HL-60/S4 (cell line): ENCODE measurements around the gene SCAMP4.

Source experiments
- in situ Hi-C: fragments of 300-500 bp; cut with MboI; formaldehyde crosslinking; loops from 2 replicates; pipeline ENCODE4 v1.14.3; 2022; ENCODE audit warnings: low sequenced_read_pairs

Gene SCAMP4, protein sequence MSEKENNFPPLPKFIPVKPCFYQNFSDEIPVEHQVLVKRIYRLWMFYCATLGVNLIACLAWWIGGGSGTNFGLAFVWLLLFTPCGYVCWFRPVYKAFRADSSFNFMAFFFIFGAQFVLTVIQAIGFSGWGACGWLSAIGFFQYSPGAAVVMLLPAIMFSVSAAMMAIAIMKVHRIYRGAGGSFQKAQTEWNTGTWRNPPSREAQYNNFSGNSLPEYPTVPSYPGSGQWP

DNA sequence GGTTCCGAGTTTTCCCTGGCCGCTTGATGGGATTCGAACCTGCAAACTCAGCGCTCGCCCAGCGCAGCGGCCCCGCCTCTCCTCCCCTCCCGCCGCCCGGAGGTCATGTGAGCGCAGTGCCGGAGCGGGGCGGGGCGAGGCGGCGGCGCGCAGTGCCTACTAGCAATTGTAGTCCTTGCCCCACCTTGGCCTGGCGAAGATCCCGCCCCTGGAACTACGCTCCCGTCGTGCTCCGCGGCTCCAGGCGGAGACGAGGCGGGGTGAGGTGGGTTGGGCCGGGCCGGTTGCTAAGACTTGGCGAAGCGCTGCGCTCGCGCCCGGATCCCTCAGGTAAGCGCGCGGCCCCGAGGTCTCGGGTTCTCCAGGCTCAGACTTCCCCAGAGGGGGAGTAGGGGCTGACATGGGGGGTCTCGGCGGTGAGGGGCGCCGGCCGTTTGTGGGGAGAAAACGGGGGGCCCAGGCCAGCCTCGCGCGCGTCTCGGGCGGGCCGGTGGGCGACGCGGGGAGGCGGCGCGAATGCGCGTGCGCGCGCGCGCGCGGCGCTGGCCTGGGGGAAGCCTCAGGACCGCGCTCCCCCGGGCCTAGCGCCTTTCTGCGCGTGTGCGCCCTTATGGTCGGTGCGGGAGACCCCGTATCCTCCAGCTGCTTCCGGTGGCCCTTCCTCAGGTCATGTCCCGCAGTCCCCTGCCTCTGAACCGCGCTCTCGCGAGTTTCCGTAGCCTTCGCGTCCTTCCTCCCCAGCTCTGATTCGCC lies at the start of gene SCAMP4, which contains the start of gene ADAT3:
Gene SCAMP4, plus strand, starts transcription at position 290 of the 753 bp plus-strand sequence. CDS start 9,621 bp downstream, outside the sequence.
Gene ADAT3, plus strand, starts transcription at position 290 of the 753 bp plus-strand sequence. CDS start 6,649 bp downstream, outside the sequence.
- in situ Hi-C loops, result no loop called here

DNA sequence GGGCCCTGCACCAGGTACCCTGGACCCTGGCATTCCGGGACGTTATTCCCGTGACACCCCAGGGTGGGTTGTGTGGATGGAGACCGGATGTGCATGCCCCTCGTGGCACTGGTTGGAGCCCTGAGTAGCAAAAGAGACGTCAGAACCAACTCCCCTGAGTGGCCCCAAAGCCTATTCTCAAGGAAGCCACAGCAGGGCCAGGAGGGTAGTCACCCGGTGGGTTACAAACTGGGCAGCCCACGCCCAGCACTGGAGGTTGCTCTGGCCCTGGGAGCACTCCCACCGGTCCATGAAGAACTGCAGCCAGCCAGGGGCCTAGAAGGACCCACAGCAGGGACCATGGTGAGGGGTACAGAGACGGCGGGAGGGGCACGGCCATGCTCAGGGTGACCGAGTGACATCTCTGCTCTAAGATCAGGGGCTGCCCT lies 49.4 kb upstream of the SCAMP4 start:
- in situ Hi-C loops, result no loop called here

DNA sequence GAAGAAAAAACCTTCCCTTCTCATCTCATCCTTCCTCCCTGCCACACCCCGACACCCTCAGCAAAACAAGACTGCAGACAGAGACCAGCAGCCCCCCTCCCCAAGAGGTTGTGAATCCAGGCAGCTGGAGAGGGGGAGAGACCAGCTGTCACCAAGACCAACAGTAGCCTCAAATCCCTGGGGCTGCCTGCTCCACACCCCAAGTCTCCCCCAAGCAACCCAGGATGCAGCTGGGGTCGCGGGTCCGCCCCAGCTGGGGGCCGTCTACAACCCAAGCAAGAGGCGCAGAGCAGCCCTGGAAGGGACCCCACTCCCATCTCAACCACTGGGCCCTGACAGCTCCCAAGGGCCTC lies 48.9 kb upstream of the SCAMP4 start:
- in situ Hi-C loops, result no loop called here

DNA sequence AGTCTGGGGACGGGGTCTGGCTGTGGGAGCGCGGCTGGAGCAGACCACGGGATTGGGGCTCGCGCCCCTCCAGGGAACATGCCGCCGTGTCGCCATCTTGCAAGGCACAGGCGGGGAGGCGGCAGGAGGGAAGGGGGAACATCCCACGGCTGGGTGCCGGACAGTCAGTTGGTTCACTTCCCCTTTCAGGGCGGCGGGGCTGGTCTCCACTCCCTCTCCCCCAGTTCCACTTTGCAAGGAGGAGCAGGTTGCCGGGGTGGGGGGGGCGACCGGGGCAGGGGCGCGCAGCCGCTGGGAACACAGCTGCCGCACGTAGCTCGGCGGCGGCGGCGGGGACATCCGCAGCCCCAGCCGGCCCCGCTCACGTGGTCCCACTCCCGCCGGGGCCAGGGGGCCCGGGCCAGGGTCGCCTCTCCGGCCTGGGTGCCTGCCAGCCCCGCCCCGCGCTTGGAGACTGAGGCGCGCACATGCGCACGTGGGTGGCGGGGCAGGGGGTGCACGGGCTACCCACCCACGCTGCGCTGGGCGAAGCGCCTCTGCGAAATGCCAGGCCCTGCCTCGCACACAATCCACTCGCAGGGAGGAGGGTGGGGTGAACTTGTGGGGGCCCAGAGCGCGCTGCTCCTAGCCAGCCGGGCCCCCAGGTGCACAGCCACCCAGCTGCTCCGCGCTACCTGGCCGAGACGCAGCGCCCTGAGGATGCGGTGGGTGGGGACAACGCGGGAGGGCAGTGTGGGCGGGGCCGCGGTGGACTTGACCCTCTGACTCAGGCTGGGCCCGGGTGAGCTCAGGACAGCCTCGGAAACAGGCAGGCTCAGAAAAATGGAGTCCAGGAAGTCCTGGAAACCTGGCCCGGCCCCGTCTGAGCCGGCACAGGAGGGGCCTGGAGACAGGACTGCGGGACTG lies 48.2 kb upstream of the SCAMP4 start:
- in situ Hi-C loops, result no loop called here

DNA sequence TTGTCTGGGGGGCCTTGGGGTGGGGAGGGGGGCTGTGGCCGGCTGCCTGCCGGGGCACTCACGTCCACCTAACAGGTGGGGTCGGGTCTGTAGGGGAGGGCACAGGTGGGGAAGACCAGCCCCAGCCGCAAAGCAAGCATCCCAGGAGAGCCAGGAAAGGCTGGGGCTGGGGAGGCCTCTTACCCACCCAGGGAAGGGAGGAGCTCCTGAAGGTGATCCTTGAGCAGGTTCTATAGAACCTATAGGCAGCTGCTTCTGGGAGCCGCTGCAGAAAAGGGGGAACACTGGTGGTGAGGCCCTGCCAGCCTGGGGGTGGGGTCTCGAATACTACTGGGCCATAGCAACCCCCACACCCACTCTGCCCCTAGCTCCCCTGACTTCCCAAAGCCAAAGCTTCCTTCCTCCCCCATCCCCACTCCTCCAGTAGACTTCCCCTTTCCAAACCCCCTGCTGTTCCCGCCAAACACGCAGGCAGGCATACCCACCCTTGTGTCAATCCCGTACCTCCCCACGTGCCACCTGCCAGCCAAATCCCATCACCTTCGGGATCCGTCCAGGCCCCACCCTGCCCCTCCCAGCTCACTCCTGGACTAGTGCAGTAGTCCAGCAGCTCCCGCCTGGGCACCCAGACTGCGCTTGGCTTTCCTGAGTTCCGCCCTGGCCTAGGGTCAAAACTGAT lies 47.4 kb upstream of the SCAMP4 start:
- in situ Hi-C loops, result no loop called here

DNA sequence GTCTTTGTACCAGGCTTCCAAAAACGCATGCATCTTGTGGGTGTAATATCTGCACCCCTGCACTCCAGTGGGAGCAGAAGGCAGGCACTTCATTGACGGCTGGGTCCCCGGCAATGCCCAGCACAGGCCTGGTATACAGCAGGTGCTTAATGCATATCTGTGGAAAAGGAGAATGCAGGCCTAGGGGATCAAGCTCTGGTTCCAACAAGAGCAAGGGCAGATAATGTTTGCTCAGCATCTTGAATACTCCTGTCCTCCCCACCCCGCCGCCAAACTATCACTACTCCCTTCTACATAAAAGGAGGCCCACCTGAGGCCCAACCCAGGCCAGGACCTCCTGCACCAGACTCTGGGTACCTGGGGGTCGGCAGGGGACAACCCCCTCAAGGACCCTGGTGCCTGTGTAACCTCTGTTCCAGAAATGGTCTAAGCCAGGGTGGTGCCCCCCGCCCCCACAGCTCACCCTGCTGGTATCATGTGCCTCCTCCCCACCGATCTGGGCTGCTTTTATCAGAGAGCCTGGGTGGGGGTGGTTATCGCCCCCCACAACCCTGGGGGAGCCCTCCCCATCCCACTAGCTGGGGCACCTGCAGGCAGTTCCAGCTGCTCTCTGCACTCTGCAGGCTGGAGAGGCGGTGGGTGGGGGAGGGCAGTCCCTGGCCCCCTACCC lies 46.7 kb upstream of the SCAMP4 start:
- in situ Hi-C loops, result no loop called here

DNA sequence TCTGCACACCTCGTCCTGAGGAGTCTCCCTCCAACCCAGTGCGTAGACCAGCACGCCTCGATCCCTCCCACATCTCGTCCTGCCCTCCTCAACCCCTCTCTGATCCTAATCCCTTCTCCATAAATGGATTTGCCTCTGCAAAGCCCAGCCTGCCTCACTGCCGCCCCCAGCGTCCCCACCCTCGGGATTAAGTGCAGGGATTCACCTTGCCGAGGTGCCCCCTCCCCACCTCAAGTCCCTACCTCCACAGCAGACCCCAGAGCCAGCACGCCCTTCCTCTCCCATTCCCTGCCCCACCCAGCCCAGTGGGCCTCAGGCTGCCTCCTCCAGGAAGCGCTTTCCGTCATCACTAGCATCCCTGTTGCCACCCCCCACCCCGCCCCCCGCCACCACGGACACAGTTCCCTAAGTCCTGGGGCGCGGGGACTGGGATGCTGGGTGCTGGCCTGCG lies 45.8 kb upstream of the SCAMP4 start:
- in situ Hi-C loops, result no loop called here

DNA sequence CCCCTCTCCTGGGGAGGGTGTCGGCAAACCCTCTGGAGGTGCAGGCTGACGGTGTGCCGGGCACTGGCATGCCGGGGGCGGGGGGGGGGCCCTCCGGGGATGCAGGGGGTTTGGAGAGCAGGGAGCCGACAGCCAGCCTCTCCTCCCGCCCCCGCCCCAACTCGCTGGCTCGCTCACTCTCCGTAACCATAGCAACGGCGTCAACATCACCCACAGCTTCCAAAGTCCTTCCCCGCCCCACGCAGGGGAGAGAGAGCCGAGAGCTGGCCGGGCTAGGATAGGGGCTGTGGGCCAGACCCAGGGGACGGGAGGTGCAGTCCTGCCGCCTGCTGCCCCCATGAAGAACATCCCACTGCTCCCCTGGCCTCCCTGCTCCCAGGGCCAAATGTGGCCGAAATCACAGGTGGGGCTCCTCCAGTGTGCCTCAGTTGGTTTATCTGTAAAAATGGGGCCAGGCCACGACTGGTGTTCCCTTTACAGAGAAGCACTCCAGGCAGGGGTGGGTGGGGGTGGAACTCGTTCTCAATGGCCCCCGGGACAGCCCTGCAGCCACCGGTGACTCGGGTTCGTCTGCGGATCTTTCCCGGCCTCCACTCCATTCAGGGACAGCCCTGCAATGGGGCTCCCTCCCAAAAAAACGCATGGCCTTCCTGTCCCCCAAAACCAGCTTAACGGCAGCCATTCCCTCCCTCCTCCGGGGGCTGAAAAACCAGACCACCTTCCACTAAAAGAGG lies 45.0 kb upstream of the SCAMP4 start:
- in situ Hi-C loops, result no loop called here

DNA sequence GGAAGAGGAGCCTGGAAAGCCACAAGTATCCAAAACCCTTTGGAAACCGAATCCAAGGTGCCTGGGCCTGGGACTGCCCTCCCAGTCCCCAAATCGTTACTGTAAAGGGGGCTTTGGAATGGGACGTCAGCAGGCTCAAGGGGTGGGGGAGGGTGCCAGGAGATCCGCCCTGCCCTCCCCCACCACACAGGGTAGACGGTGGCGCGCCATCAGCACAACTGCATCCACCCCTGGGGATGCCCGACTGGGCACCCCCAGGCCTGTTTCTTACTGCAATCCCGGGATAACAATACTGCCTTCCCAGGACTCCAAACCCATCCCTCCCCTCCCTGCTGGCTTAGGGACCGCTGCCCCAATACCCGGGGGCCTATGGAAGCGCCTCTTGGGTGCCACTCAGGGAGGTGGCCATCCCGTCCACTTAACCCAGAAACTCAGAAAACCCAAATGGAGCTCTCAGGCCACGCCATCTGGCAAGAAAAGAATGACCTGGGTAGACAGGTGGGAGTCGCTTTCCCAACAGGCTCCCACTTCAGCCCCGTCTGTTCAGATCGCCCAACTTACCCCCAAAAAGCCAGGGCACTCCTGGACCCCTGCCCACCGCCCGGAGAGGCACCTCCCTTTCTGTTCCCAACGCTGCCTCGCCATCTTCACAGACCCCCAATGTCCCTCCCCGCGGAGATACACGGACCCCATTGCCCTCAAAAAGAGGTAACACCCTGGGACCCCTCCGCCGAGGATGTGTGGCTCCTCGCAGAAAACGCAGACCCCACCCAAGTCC lies 44.2 kb upstream of the SCAMP4 start:
- in situ Hi-C loops, result no loop called here

DNA sequence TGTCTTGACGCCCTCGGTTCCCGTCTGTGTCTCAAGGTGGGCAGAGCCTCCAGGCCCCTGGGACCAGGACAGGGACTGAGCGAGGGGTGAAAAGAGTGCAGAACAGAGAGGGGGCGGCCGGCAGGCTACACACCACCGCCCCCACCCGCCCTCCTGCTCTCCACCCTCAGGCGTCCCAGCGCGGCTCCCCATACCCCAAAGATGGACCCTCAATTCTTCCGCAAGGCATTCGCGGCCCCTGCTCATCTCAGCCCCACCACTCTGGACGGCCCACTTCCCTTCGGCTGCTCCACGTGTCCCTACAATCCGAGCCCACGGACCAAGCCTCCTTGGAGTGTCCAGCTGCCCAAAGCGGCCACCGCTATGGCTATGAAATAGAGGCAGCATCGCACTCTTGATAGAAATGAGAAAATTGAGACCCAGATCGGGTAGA lies 43.6 kb upstream of the SCAMP4 start:
- in situ Hi-C loops, result no loop called here

DNA sequence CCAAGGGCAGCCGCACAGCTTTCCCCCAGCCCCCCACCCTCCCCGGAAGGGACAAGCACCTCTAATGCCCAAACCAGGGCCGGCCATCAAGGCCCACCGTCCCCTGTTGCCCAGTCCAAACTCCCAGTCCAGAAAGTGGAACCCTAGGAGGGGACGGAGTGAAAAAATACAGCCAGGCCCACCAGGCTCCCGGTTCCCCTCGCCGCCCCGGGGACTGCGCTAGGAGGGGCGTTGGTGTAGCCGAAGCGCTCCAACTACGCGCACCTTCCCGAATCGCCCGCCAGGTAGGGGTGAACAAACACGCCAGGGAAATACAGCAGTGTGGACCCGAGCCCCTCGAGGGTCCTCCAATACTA lies 43.2 kb upstream of the SCAMP4 start:
- in situ Hi-C loops, result no loop called here

DNA sequence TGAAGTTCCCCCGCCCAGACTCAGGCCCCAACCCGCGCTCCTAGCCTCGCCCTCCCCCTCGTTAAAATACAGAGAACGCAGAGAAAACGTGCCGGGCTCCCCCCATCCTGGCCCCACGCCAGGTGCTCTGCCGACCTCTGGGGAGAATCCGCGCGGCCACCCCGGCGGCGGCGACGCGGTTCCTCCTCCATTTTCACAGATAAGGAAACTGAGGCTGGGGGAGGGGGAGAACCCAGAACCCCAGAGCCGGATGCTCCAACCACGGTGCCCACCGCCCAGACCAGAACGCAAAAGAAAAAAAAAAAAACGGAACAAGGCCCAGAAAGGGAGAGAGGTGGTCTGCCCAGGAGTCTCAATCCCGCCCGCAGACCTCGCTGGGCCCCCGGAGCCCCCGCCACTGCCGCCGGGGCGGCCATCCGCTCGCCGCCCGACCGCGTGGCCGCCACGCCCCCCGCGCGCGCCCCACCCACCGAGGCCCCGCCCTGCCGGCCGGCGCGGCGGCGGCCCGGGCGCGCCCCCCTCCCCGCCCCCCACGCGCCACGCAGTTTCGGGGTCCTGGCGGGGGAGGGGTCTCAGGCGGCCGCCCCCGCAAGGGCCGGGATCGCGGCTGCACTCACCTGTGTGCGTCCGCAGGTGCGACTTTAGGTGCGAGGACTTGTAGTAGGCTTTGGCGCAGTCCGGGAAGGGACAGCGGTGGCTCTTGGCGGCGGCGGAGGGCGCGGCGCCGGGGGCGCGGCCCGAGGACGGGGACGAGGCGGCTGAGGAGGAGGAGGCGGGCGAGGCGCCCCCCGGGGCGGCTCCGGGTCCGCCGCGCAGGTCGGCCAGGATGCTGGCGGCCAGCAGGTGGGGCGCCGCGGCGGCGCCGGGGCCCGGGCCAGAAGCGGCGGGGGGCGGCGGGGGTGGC lies 42.5 kb upstream of the SCAMP4 start:
- in situ Hi-C loops, result no loop called here

DNA sequence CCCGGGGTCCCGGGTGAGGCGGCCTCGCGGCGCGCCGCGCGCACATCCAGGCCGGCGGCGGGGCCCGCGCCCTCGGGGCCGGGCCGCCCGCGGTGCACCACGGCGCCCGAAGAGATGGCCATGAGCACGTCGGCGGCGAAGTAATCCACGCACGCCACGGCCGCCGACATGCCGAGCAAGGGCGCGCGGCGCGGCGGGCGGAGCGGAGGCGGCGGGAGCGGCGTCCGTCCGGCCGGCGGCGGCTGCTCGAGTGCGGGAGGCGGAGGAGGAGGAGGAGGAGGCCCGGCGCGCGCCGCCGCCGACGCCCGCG lies 41.9 kb upstream of the SCAMP4 start, which contains the start of gene KLF16:
Gene KLF16, minus strand, starts transcription at position 252 of the 310 bp plus-strand sequence. Its CDS starts 82 bp downstream, at position 170.
- in situ Hi-C loops, result no loop called here

DNA sequence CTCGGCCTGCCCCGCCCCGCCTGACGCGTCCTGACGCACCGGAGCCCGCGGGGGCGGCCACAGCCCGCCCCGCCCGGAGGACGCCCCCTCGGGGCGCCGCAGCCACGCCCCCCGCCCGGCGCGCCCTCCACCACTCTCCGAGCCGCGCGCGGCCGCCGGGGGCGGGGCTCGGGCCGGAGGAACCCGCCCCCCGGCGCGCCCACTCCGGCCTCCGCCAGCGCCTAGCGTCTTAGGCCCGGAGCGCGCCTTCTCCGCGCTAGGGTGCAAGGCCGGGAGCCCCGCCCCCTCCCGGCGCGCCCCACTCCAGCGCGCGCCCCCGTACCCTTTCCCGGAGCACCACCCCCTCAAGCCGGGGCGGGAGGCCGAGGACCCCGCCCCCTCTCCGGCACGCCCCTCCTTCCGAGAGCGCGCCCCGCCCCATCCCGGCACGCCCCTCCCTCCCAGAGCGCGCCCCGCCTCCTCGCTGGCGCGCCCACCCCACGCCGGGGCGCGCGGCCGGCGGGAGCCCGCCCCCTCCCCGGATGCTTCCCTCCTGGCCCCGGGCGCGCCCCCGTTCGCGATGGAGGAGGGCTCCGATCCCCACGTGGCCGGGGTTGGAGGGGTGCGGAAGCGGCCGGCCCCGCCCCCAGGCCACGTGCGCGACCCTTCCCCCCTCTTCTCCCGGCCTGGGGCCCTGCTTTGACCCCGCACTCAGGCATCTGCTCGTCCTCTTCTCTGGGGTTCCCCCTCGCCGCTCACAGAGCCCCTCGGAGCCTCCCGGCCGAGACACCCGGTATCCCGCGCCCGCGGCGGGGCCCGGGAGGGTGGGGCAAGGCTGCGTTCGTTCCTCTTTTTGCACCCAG lies 41.3 kb upstream of the SCAMP4 start:
- in situ Hi-C loops, result no loop called here

DNA sequence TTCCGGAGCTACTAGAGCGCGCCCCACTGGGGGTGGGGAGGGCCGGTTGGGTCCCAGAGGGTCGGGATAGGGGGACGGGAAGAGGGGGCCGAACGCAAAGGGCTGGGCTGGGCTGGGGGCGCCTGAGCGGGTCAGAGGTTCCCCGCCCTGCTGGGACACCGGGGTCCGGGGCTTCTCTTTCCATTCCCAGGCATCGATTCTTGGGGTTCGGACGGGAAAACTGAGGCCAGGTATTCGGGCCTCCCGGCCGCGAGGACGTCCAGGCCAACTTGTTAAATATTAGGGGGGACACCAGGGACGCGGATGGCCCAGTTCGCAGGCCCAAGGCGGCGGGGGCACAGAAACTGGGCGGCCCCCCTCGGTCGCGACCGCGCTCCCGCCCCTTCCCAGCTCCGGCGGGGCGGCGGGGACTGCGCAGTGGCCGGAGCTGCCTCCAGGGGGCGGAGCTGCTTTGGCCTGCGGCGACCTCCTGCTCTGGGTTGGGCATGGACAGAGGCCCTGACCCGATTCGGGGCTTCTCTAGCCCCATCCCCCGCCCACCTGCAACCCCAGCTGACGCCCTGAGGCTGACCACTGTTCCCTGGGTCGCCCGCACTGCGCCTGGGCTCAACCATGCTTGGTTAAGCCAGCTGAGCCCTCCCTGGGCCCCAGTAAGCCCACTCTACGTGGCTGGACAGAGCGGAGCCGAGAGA lies 40.6 kb upstream of the SCAMP4 start:
- in situ Hi-C loops, result no loop called here
